ENCODE results near the gene LPP. TPM values are rescaled to one million over a fixed set of nuclear protein-coding genes. Genes with fewer than 3 reads are reported as not detected.
A peak's percentile ranks its signal among the peaks of the same experiment; 100 is the strongest.

Gene LPP
- polyA plus RNA-seq, 3 donors = 14.1 to 23.2 (median 15.3) TPM

DNA sequence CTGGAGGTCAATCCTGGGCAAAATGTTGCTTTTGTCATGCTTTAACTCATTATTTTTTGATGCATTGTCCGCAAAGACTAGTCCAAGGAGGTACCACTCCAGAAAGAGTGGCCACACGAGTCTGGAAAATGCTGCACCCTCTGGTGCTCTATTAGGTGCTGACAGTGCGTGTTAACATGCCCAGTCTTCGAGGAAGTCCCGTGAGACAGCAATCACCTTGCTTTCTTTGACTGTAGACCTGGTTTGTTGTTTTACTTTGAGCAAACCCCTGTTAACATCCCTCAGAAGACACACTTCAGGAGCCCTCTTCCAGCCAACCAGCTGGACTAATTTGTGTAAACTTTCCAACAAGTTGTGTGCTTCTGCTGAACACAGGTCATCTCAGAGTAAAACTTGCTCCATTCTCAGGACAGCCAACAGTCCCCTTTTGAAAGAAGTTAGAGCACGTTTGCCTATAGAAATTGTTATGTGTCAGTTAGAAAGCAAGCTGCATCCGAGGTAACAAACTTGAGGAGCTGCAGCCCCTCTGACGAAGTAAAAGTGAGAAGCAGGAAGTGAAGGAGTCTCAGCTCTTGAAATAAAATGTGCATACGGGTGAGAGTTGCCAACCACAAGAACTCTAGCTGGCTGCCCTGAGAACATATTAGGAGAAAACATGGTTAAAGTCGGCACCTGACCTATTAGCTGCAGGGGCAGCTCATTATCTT is 205.0 kb downstream of the LPP start:
- DNase-seq = peak in 2 of 3 donors; percentile 11 to 22
- Mint-ChIP-seq H3K4me1 (peaks cover 26% of the 10 kb centered on the region), H3K9me3 (no peaks in the 10 kb centered on the region), H3K27me3 (ENCODE audit: low read depth in 3 of 3) (peaks cover 0 to 1% (median 1%) of the 10 kb centered on the region in 3 donors), H3K36me3 (peaks cover 13 to 24% of the 10 kb centered on the region in 2 donors), H3K27ac (peak overlapping the region in 6 of 7 donors; percentile 28 to 68 (median 50)), H3K4me3 (peak overlapping the region; percentile 64 to 91)
- Histone ChIP-seq H3K4me3 (replicated peaks in 1 of 3; ENCODE audit: low read depth in 2 of 3, low read length in 3 of 3) (peak overlapping the region; percentile 17 to 67 (median 61)), H4K20me1 (ENCODE audit: insufficient read depth, low read length) (no peaks in the 10 kb centered on the region), H3K4me2 (replicated peaks; ENCODE audit: extremely low read depth, low read length, poor library complexity, severe bottlenecking) (peak overlapping the region; percentile 68), H3K9ac (ENCODE audit: insufficient read depth, low read length, poor library complexity, severe bottlenecking) (peak overlapping the region; percentile 23), H3K36me3 (replicated peaks in 1 of 2; ENCODE audit: control insufficient read depth in 1 of 2, insufficient read depth in 2 of 2, low read length in 2 of 2) (peaks cover 0 to 2% of the 10 kb centered on the region in 2 donors), H2AFZ (ENCODE audit: insufficient read depth, low read depth, low read length, poor library complexity, severe bottlenecking) (peak overlapping the region; percentile 68), H3K9me3 (replicated peaks in 1 of 2; ENCODE audit: control insufficient read depth in 1 of 2, insufficient read depth in 1 of 2, low read length in 2 of 2) (no peaks in the 10 kb centered on the region), H3K27ac (ENCODE audit: low read depth in 1 of 2, low read length in 2 of 2) (peak overlapping the region in 1 of 2 donors; percentile 23), H3K79me2 (ENCODE audit: insufficient read depth, low read length) (no peaks in the 10 kb centered on the region), H3K27me3 (ENCODE audit: control insufficient read depth in 2 of 2, insufficient read depth in 2 of 2, low read length in 2 of 2) (no peaks in the 10 kb centered on the region), H3K4me1 (ENCODE audit: control insufficient read depth in 1 of 2, insufficient read depth in 2 of 2, low read length in 2 of 2) (peaks cover 16 to 18% of the 10 kb centered on the region in 2 donors)
- TF ChIP-seq, protein P1, sequence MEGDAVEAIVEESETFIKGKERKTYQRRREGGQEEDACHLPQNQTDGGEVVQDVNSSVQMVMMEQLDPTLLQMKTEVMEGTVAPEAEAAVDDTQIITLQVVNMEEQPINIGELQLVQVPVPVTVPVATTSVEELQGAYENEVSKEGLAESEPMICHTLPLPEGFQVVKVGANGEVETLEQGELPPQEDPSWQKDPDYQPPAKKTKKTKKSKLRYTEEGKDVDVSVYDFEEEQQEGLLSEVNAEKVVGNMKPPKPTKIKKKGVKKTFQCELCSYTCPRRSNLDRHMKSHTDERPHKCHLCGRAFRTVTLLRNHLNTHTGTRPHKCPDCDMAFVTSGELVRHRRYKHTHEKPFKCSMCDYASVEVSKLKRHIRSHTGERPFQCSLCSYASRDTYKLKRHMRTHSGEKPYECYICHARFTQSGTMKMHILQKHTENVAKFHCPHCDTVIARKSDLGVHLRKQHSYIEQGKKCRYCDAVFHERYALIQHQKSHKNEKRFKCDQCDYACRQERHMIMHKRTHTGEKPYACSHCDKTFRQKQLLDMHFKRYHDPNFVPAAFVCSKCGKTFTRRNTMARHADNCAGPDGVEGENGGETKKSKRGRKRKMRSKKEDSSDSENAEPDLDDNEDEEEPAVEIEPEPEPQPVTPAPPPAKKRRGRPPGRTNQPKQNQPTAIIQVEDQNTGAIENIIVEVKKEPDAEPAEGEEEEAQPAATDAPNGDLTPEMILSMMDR (IDR thresholded peaks at IDR 0.05) = no peak
- intact Hi-C loops (cut with micrococcal nuclease) = no loop called here
- 58% methylated on average over 8 of the region's 10 CpGs for WGBS (ENCODE audit: insufficient coverage)

- intact Hi-C loops (cut with micrococcal nuclease) = no loop called here
- H3K4me1 Mint-ChIP-seq = peaks cover 26% of the 10 kb centered on the region
Measured at GRCh38 chr3:188360364-188360881, 206.5 kb downstream of the LPP start.

More at GRCh38 chr3:188360364-188360881, 206.5 kb downstream of the LPP start:
- Mint-ChIP-seq H3K36me3 (peaks cover 10 to 25% of the 10 kb centered on the region in 2 donors), H3K4me3 (no peak overlapping the region), H3K27me3 (ENCODE audit: low read depth in 3 of 3) (peaks cover 0 to 1% (median 1%) of the 10 kb centered on the region in 3 donors), H3K9me3 (no peaks in the 10 kb centered on the region), H3K27ac (peak overlapping the region in 1 of 7 donors; percentile 64)
- H3K27me3 ChIP-seq (ENCODE audit: control insufficient read depth in 2 of 2, insufficient read depth in 2 of 2, low read length in 2 of 2) = no peaks in the 10 kb centered on the region
- no peaks in the 10 kb centered on the region for H3K9me3 ChIP-seq (replicated peaks in 1 of 2; ENCODE audit: control insufficient read depth in 1 of 2, insufficient read depth in 1 of 2, low read length in 2 of 2)
- no peak overlapping the region for H3K4me2 ChIP-seq (replicated peaks; ENCODE audit: extremely low read depth, low read length, poor library complexity, severe bottlenecking)
- DNase-seq = no peak
- TF ChIP-seq, protein P1 (IDR thresholded peaks at IDR 0.05) = no peak
- peaks cover 16 to 18% of the 10 kb centered on the region in 2 donors for H3K4me1 ChIP-seq (ENCODE audit: control insufficient read depth in 1 of 2, insufficient read depth in 2 of 2, low read length in 2 of 2)
- no CpG with 5 or more reads among the region's 3 CpGs for WGBS (ENCODE audit: insufficient coverage)
- H3K27ac ChIP-seq (ENCODE audit: low read depth in 1 of 2, low read length in 2 of 2) = no peak overlapping the region
- peaks cover 0 to 2% of the 10 kb centered on the region in 2 donors for H3K36me3 ChIP-seq (replicated peaks in 1 of 2; ENCODE audit: control insufficient read depth in 1 of 2, insufficient read depth in 2 of 2, low read length in 2 of 2)
- H2AFZ ChIP-seq (ENCODE audit: insufficient read depth, low read depth, low read length, poor library complexity, severe bottlenecking) = no peak overlapping the region
- no peaks in the 10 kb centered on the region for H4K20me1 ChIP-seq (ENCODE audit: insufficient read depth, low read length)
- H3K9ac ChIP-seq (ENCODE audit: insufficient read depth, low read length, poor library complexity, severe bottlenecking) = no peak overlapping the region
- no peaks in the 10 kb centered on the region for H3K79me2 ChIP-seq (ENCODE audit: insufficient read depth, low read length)
- H3K4me3 ChIP-seq (replicated peaks in 1 of 3; ENCODE audit: low read depth in 2 of 3, low read length in 3 of 3) = no peak overlapping the region

All from CD14-positive monocyte (primary cell).